Stomach (tissue), 9 donors: ENCODE results near the gene NCKAP5. TPM values are rescaled to one million over a fixed set of nuclear protein-coding genes. Genes with fewer than 3 reads are reported as not detected.

Experiments
- DNase-seq, 2 donors: peaks; one replicate each; pipeline versions ENCODE4 v3.0.0 to v3.0.0-alpha.2; 2013 to 2019
- H3K27ac ChIP-seq, 5 donors: fragments of 200-600 bp in 4 of 5; sonication (generic) in 4 of 5; one replicate each; pipeline ENCODE4 v1.5.1; 2013 to 2019; ENCODE audit warnings: mild to moderate bottlenecking in 1 of 5, moderate library complexity in 1 of 5
- H3K27me3 ChIP-seq, 3 donors: fragments of 200-600 bp; sonication (generic); one replicate each; pipeline ENCODE4 v1.5.1; 2017 to 2019; ENCODE audit warnings: mixed run types in 1 of 3
- H3K36me3 ChIP-seq, 4 donors: fragments of 200-600 bp; sonication (generic); 1 replicate in 3 of 4; 2 replicates in 1 of 4; pipeline ENCODE4 v1.5.1; 2016 to 2019
- H3K4me1 ChIP-seq, 4 donors: fragments of 200-600 bp; sonication (generic); one replicate each; pipeline ENCODE4 v1.5.1; 2016 to 2019
- H3K4me3 ChIP-seq, 4 donors: fragments of 200-600 bp; sonication (generic) in 3 of 4; one replicate each; pipeline ENCODE4 v1.5.1; 2016 to 2019; ENCODE audit warnings: mild to moderate bottlenecking in 1 of 4
- H3K9me3 ChIP-seq, 4 donors: fragments of 200-600 bp; sonication (generic); one replicate each; pipeline ENCODE4 v1.5.1; 2016 to 2019
- EP300 ChIP-seq: sonication (generic); formaldehyde crosslinking; IDR thresholded peaks from one replicate; pipeline ENCODE4 v1.6.1; 2017; ENCODE audit warnings: antibody characterized with exemption
- POLR2A ChIP-seq, 4 donors: fragments of 450-650 bp; IDR thresholded peaks; one replicate each; pipeline ENCODE4 v1.6.1; 2016; ENCODE audit warnings: antibody characterized with exemption in 4 of 4, control low read depth in 2 of 4, mild to moderate bottlenecking in 1 of 4, moderate library complexity in 1 of 4
- POLR2AphosphoS5 ChIP-seq, 3 donors: sonication (generic); formaldehyde crosslinking; IDR thresholded peaks; one replicate each; pipeline ENCODE4 v1.6.1; 2016; ENCODE audit warnings: antibody characterized with exemption in 3 of 3
- WGBS, 5 donors: extraction: QIAGEN DNeasy Blood & Tissue Kit in 3 of 5; methylation state at CpG; one replicate each; pipeline versions ENCODE4 v1.1.5 to v1.1.7; 2013 to 2018; 5-methylcytosine and 5-hydroxymethylcytosine counted together
- intact Hi-C: fragments of 100-400 bp; cut with DNase I; formaldehyde crosslinking; loops from one replicate; pipeline ENCODE4 v1.15.1; 2023; ENCODE audit warnings: low total_unique reads
- polyA plus RNA-seq, 3 donors: library from polyadenylated mRNA; stranded (reverse); fragments of 200-250 nt; gene quantifications; one replicate each; pipeline ENCODE4 v1.2.3, GENCODE V29; 2013
- total RNA-seq, 5 donors: library from RNA; depleted of rRNA; stranded (reverse); fragments of >200 nt; gene quantifications; one replicate each; pipeline versions ENCODE4 v1.1.0 to v1.2.3, GENCODE V29; 2014 to 2016
- TF ChIP-seq, protein P1 (sequence below), 7 experiments: fragments of 450-650 bp in 4 of 7; fragments of 200-600 bp in 3 of 7; sonication (generic) in 3 of 7; IDR thresholded peaks; one replicate each; pipeline ENCODE4 v1.5.1; 2016 to 2019; ENCODE audit warnings: antibody characterized with exemption in 7 of 7, control low read depth in 2 of 7, mild to moderate bottlenecking in 1 of 7
- donor health status: healthy with polysubstance abuse.
- donor health status: Bipolar disorder and iron deficiency.
- donor health status: healthy.

The NCKAP5 gene
- total and polyA plus RNA-seq, 8 donors = 0.58 to 8.0 (median 1.6) TPM; not detected in 1

- Histone ChIP-seq H3K27me3 (no peaks in the 10 kb centered on the region), H3K27ac (no peak overlapping the region), H3K36me3 (no peaks in the 10 kb centered on the region), H3K9me3 (no peaks in the 10 kb centered on the region), H3K4me1 (no peaks in the 10 kb centered on the region), H3K4me3 (no peak overlapping the region)
- TF ChIP-seq EP300 (no peak), POLR2AphosphoS5 (IDR thresholded peaks at IDR 0.05) (no peak), POLR2A (IDR thresholded peaks at IDR 0.05) (no peak)
- TF ChIP-seq, protein P1, sequence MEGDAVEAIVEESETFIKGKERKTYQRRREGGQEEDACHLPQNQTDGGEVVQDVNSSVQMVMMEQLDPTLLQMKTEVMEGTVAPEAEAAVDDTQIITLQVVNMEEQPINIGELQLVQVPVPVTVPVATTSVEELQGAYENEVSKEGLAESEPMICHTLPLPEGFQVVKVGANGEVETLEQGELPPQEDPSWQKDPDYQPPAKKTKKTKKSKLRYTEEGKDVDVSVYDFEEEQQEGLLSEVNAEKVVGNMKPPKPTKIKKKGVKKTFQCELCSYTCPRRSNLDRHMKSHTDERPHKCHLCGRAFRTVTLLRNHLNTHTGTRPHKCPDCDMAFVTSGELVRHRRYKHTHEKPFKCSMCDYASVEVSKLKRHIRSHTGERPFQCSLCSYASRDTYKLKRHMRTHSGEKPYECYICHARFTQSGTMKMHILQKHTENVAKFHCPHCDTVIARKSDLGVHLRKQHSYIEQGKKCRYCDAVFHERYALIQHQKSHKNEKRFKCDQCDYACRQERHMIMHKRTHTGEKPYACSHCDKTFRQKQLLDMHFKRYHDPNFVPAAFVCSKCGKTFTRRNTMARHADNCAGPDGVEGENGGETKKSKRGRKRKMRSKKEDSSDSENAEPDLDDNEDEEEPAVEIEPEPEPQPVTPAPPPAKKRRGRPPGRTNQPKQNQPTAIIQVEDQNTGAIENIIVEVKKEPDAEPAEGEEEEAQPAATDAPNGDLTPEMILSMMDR (IDR thresholded peaks at IDR 0.05) = no peak
- intact Hi-C loops = no loop called here
- no peak for DNase-seq
Observed at GRCh38 chr2:133438026-133438425, 130.2 kb downstream of the NCKAP5 start.

DNA sequence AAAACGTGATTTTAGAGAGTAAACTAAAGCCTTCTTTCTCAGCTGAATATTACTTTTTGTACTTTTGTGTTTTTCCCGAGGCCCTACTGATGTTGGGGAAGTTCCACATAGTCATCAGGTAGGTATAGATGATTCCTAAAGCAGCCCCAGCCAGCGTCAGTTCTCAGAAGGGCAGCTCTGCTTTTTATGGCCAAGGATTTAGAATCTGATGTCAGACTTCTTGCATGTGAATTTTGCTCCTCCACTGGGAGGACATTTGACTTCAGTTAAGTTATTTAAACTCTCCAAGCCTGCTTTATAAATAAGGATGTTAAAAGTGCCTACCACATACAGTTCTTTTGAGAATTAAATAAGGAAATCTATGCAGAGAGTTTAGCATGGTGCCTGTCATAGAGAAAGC lies 130.8 kb downstream of the NCKAP5 start:
- no peak for DNase-seq
- Histone ChIP-seq H3K9me3 (no peaks in the 10 kb centered on the region), H3K27me3 (no peaks in the 10 kb centered on the region), H3K27ac (no peak overlapping the region), H3K4me1 (no peaks in the 10 kb centered on the region), H3K36me3 (no peaks in the 10 kb centered on the region), H3K4me3 (no peak overlapping the region)
- TF ChIP-seq, protein P1 (IDR thresholded peaks at IDR 0.05) = no peak
- TF ChIP-seq EP300 (no peak), POLR2A (IDR thresholded peaks at IDR 0.05) (no peak), POLR2AphosphoS5 (IDR thresholded peaks at IDR 0.05) (no peak)
- 63 to 74% (median 70%) methylated on average over 3 of the region's 3 CpGs for WGBS, 5 donors
- intact Hi-C loops = no loop called here

DNA sequence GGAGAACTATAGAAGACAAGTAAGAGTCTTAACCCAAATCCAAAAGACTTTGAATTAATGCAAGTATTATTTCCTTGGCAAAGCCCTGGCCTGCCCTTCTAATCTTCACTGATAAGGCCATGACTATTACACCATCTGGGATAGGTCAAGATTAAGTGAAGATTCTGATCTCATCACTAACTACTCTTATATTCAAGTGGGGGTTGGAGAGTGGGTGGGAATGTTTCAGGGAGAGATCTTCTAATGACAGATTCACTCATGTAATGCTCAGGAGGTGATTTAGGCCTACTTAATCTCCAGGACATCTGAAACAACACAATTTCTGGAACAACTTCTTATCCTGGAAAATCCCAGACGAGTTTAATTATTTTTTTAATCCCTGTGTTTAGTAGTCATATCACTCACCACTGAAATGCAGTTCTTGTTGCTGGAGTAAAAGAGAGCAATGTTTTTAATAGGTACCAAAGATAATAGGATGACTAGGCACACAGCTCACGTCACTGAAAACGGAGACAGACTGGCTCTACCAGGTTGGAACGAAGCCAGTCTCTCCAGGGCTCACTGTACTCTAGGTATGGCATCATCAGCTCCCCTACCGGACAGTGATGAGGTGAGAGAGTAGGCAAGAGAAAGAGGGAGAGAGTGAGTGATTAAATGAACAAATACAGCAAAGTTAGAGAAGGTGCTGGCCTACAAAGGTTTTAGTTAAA lies 133.1 kb downstream of the NCKAP5 start:
- TF ChIP-seq, protein P1 (IDR thresholded peaks at IDR 0.05) = no peak
- no peak for TF ChIP-seq POLR2AphosphoS5 (IDR thresholded peaks at IDR 0.05)
- TF ChIP-seq EP300 = no peak
- no peak for TF ChIP-seq POLR2A (IDR thresholded peaks at IDR 0.05)
- 65 to 75% (median 73%) methylated on average over 5 of the region's 5 CpGs for WGBS, 5 donors
- intact Hi-C loops = no loop called here

DNA sequence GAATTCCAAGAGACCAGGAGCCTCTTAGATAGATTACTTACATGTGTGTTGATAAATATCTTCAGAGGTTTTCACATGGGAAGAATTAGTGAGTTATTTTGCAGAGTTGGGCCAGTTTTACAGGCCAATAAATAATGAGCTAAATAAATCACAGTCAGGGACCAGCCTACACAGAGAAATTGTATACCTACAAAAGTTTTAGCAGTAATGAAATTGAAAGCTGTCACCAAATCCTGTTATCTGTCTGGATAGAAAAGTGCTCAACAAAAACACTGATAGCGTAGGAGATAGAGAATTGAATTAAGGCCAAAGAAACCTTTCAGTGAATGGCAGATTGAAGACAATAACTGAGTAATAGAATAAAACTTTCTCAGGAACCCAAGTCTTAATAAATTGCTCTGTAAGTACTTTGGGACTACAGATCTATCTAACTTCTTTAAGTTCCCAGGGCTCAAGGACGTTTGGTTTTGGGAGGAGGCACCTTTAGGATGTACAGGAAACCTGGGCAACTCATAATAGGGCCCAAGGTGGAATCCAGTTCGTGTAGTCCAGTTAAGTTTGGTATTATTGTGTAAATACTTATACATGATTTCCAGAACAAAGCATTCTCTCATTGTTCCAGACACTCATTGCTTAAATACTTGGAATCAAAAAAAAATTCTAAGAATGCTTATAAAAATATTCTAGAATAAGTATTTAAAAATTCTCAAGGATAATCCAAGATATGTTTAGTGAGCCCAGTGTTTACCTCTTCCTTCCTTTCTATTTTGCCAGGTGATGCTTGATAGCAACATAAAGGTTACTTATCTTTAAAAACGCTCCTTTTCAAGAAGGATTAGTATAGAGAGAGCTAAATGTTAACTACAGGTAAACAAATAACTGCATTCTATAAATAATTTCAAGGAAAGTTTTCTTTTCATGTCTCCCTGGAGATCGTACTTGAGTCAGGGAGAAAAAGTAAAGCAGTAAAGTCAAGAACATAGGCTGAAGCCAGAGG lies 134.5 kb downstream of the NCKAP5 start:
- no peaks in the 10 kb centered on the region for H3K36me3 ChIP-seq
- intact Hi-C loops = no loop called here
- WGBS, 5 donors = 37 to 54% (median 43%) methylated on average over 5 of the region's 5 CpGs
- no peak overlapping the region for H3K4me3 ChIP-seq
- H3K9me3 ChIP-seq = no peaks in the 10 kb centered on the region
- TF ChIP-seq POLR2A (IDR thresholded peaks at IDR 0.05) (no peak), EP300 (no peak), POLR2AphosphoS5 (IDR thresholded peaks at IDR 0.05) (no peak)
- TF ChIP-seq, protein P1 (IDR thresholded peaks at IDR 0.05) = no peak
- no peaks in the 10 kb centered on the region for H3K27me3 ChIP-seq
- no peak overlapping the region for H3K27ac ChIP-seq
- DNase-seq = no peak
- no peaks in the 10 kb centered on the region for H3K4me1 ChIP-seq

More for the DNA sequence above, 133.1 kb downstream of the NCKAP5 start:
- Histone ChIP-seq H3K9me3 (no peaks in the 10 kb centered on the region), H3K27me3 (no peaks in the 10 kb centered on the region), H3K4me1 (no peaks in the 10 kb centered on the region), H3K36me3 (no peaks in the 10 kb centered on the region), H3K27ac (no peak overlapping the region), H3K4me3 (no peak overlapping the region)
- DNase-seq = no peak
